BJ (cell line): ENCODE results near the gene WDR90. TPM values are rescaled to one million over a fixed set of nuclear protein-coding genes. Genes with fewer than 3 reads are reported as not detected.

Experiments
- CTCF ChIA-PET: fragments of 350-600 bp; formaldehyde crosslinking; extraction: SDS; loops from one replicate; lab custom pipeline; 2021; ENCODE audit warnings: antibody characterized with exemption, inconsistent platforms; lab: Yijun Ruan, JAX
- POLR2A ChIA-PET: fragments of 300-600 bp; sonication (Branson Sonifier 250); formaldehyde crosslinking; extraction: SDS; loops from one replicate; lab custom pipeline; 2021; ENCODE audit warnings: antibody characterized with exemption; lab: Charles Lee
- DNase-seq: peaks from one replicate; pipeline ENCODE4 v3.0.0-alpha.2; 2011; ENCODE audit warnings: low read depth
- H3K27me3 ChIP-seq: 2 replicates; pipeline ENCODE4 v1.6.0; 2011; ENCODE audit warnings: low read length; ENCODE audit not compliant: control insufficient read depth, insufficient read depth
- H3K36me3 ChIP-seq: 2 replicates; pipeline ENCODE4 v1.5.1; 2011; ENCODE audit warnings: low read length; ENCODE audit not compliant: control insufficient read depth, insufficient read depth
- H3K4me3 ChIP-seq: 2 replicates; pipeline ENCODE4 v1.5.1; 2011; ENCODE audit warnings: low read depth, mild to moderate bottlenecking, control low read depth, low read length
- CTCF ChIP-seq: IDR thresholded peaks from 2 replicates; pipeline ENCODE4 v1.5.1; 2011; ENCODE audit warnings: low read depth, mild to moderate bottlenecking, control low read depth, inconsistent platforms, low read length, moderate library complexity; ENCODE audit not compliant: insufficient read depth
- polyA plus RNA-seq: library from polyadenylated mRNA; depleted of rRNA; stranded (reverse); fragments of >200 nt; gene quantifications from 2 replicates; pipeline ENCODE4 v1.2.3, GENCODE V29; 2011

The WDR90 gene
- polyA plus RNA-seq, 1 experiment = 10.0 TPM

GRCh38 chr16:630815-631405 lies 18.3 kb upstream of the WDR90 start, which contains the start of gene WFIKKN1:
Gene WFIKKN1 (plus strand): TSS chr16:630985. CDS start chr16:631254, 269 bp downstream.
- H3K36me3 ChIP-seq = peaks cover 17% of the 10 kb centered on the region
- H3K4me3 ChIP-seq = no peak within 1 kb of the TSS
- no peak for DNase-seq
- POLR2A ChIA-PET = no interaction called here
- no peak for TF ChIP-seq CTCF
- no peaks in the 10 kb centered on the region for H3K27me3 ChIP-seq
- CTCF ChIA-PET = no interaction called here

- no peak overlapping the region for H3K4me3 ChIP-seq
- ChIA-PET POLR2A (no interaction called here), CTCF (no interaction called here)
- H3K36me3 ChIP-seq = peaks cover 17% of the 10 kb centered on the region
- H3K27me3 ChIP-seq = no peaks in the 10 kb centered on the region
- TF ChIP-seq CTCF = no peak
- DNase-seq = no peak
These were observed 17.3 kb upstream of the WDR90 start for GRCh38 chr16:631808-632358.

GRCh38 chr16:632486-633335 lies 16.5 kb upstream of the WDR90 start:
- Histone ChIP-seq H3K36me3 (peaks cover 14% of the 10 kb centered on the region), H3K4me3 (no peak overlapping the region), H3K27me3 (no peaks in the 10 kb centered on the region)
- CTCF ChIA-PET = interaction anchor here (1.2 kb wide), 1 partner anchor 15 kb away, joined by 4 read pairs; no protein-coding TSS in a partner anchor
- POLR2A ChIA-PET = no interaction called here
- no peak for TF ChIP-seq CTCF
- DNase-seq = no peak

- DNase-seq = no peak
- peaks cover 12% of the 10 kb centered on the region for H3K36me3 ChIP-seq
- ChIA-PET CTCF (interaction anchor here (1.2 kb wide), 1 partner anchor 14 kb away, joined by 4 read pairs; no protein-coding TSS in a partner anchor), POLR2A (interaction anchor here (0.5 kb wide), 1 partner anchor 46 kb away, joined by 14 read pairs; no protein-coding TSS in a partner anchor)
- no peak overlapping the region for H3K4me3 ChIP-seq
- no peak for TF ChIP-seq CTCF
- H3K27me3 ChIP-seq = no peaks in the 10 kb centered on the region
These were observed 15.7 kb upstream of the WDR90 start for GRCh38 chr16:633336-634050.
